Body of pancreas (tissue), 4 donors: ENCODE results near the gene IL16.

Source experiments
- POLR2A ChIP-seq, 3 donors: fragments of 450-650 bp; IDR thresholded peaks; one replicate each; pipeline ENCODE4 v1.6.1; 2016; ENCODE audit warnings: antibody characterized with exemption in 3 of 3, mild to moderate bottlenecking in 2 of 3
- TF ChIP-seq, protein P1 (sequence below), 7 experiments: fragments of 450-650 bp in 4 of 7; fragments of 200-600 bp in 3 of 7; sonication (generic) in 3 of 7; IDR thresholded peaks; one replicate each; pipeline ENCODE4 v1.5.1; 2016 to 2019; ENCODE audit warnings: antibody characterized with exemption in 7 of 7

DNA sequence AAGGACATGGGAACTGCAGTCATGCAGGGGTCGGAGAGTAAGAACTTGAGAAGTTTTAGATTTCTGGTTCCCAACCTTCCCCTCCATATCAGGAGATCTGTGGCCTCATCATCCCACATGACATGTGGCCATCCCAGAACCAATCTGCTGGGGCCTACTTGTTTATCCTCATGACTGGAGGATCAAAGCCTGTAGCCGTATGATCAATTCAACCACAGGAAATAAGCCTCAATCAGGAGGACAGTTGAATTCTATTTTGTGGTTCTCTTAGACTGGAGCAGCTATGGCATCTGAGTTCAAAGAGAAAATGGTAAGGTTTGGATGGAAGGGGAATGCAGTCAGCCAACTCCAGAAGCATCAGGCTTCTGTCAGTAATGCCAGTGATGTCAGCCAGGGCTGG lies 57.2 kb downstream of the IL16 start:
- TF ChIP-seq, protein P1, sequence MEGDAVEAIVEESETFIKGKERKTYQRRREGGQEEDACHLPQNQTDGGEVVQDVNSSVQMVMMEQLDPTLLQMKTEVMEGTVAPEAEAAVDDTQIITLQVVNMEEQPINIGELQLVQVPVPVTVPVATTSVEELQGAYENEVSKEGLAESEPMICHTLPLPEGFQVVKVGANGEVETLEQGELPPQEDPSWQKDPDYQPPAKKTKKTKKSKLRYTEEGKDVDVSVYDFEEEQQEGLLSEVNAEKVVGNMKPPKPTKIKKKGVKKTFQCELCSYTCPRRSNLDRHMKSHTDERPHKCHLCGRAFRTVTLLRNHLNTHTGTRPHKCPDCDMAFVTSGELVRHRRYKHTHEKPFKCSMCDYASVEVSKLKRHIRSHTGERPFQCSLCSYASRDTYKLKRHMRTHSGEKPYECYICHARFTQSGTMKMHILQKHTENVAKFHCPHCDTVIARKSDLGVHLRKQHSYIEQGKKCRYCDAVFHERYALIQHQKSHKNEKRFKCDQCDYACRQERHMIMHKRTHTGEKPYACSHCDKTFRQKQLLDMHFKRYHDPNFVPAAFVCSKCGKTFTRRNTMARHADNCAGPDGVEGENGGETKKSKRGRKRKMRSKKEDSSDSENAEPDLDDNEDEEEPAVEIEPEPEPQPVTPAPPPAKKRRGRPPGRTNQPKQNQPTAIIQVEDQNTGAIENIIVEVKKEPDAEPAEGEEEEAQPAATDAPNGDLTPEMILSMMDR (IDR thresholded peaks at IDR 0.05), result no peak
- TF ChIP-seq POLR2A (IDR thresholded peaks at IDR 0.05), result no peak
